Endodermal cell (in vitro differentiated cells): ENCODE data around the gene MMEL1. TPM values are rescaled to one million over a fixed set of nuclear protein-coding genes. Genes with fewer than 3 reads are reported as not detected.

Experiments
- DNase-seq: peaks from one replicate; pipeline ENCODE4 v3.0.0-alpha.2; 2017
- H3K27ac ChIP-seq: 2 replicates; pipeline ENCODE4 v1.5.1; 2013; ENCODE audit warnings: mild to moderate bottlenecking, low read depth, low read length, moderate library complexity
- H3K27me3 ChIP-seq: 2 replicates; pipeline ENCODE4 v1.6.1; 2013; ENCODE audit warnings: mild to moderate bottlenecking, low read length, moderate library complexity; ENCODE audit not compliant: insufficient read depth, control insufficient read depth, poor library complexity, severe bottlenecking
- H3K36me3 ChIP-seq: 2 replicates; pipeline ENCODE4 v1.7.0; 2013; ENCODE audit warnings: mild to moderate bottlenecking, low read length, moderate library complexity; ENCODE audit not compliant: control insufficient read depth, insufficient read depth
- H3K4me1 ChIP-seq: one replicate; pipeline ENCODE4 v1.7.0; 2013; ENCODE audit warnings: low read length; ENCODE audit not compliant: control insufficient read depth, insufficient read depth
- H3K4me3 ChIP-seq: 2 replicates; pipeline ENCODE4 v1.5.1; 2013; ENCODE audit warnings: mild to moderate bottlenecking, low read length, moderate library complexity
- H3K9ac ChIP-seq: 2 replicates; pipeline ENCODE4 v1.6.1; 2013; ENCODE audit warnings: mild to moderate bottlenecking, low read length, moderate library complexity; ENCODE audit not compliant: poor library complexity, severe bottlenecking; ENCODE audit errors: extremely low read depth
- H3K9me3 ChIP-seq: 2 replicates; pipeline ENCODE4 v1.6.1; 2013; ENCODE audit warnings: mild to moderate bottlenecking, low read length, moderate library complexity; ENCODE audit not compliant: control insufficient read depth
- H3K27ac Mint-ChIP-seq: 2 replicates; pipeline ENCODE4 v1.8.0; 2020; ENCODE audit warnings: mixed read lengths
- H3K27me3 Mint-ChIP-seq: 2 replicates; pipeline ENCODE4 v1.8.0; 2021; ENCODE audit warnings: mild to moderate bottlenecking, mixed read lengths; ENCODE audit not compliant: insufficient read depth
- H3K36me3 Mint-ChIP-seq: 2 replicates; pipeline ENCODE4 v1.8.0; 2020; ENCODE audit warnings: low read depth, mixed read lengths
- H3K4me1 Mint-ChIP-seq: 2 replicates; pipeline ENCODE4 v1.8.0; 2020; ENCODE audit warnings: mixed read lengths
- H3K4me3 Mint-ChIP-seq: 2 replicates; pipeline ENCODE4 v1.8.0; 2020; ENCODE audit warnings: mild to moderate bottlenecking, moderate library complexity, mixed read lengths
- H3K9me3 Mint-ChIP-seq: 2 replicates; pipeline ENCODE4 v1.8.0; 2020; ENCODE audit warnings: mild to moderate bottlenecking, mixed read lengths
- CTCF ChIP-seq: fragments of 200-600 bp; sonication (generic); conservative IDR thresholded peaks from 2 replicates; pipeline ENCODE4 v1.5.0; 2021; ENCODE audit warnings: antibody characterized with exemption, mild to moderate bottlenecking
- WGBS, 2 experiments: methylation state at CpG; one replicate each; pipeline versions ENCODE4 v1.1.5 to v1.1.7; 2013; ENCODE audit warnings: missing lambda C conversion rate in 2 of 2, mixed read lengths in 1 of 2; ENCODE audit not compliant: insufficient coverage in 1 of 2, insufficient read length in 1 of 2; 5-methylcytosine and 5-hydroxymethylcytosine counted together
- total RNA-seq, 2 donors: library from RNA; stranded (reverse); fragmentation: NEBNext Ultra II Directional in 1 of 2; extraction: Animal tissue kit (Norgen Biotek cat#: 25700) in 1 of 2; gene quantifications; 2 replicates in 1 of 2; 3 replicates in 1 of 2; pipeline ENCODE4 v1.2.1, GENCODE V29; 2021

The MMEL1 gene
- total RNA-seq, 2 donors from 2014 or later: 0.42 TPM; not detected in 1

GRCh38 chr1:2558861-2559260 lies 74.0 kb downstream of the MMEL1 start:
- 88 to 96% methylated on average over 6 of the region's 6 CpGs for WGBS, 2 experiments
- Mint-ChIP-seq H3K27me3 (no peaks in the 10 kb centered on the region), H3K4me3 (no peak overlapping the region), H3K4me1 (peaks cover 6% of the 10 kb centered on the region), H3K9me3 (no peaks in the 10 kb centered on the region), H3K27ac (no peak overlapping the region), H3K36me3 (no peaks in the 10 kb centered on the region)
- no peak overlapping the region for H3K9ac ChIP-seq
- H3K27ac ChIP-seq: no peak overlapping the region
- DNase-seq: no peak
- peaks cover 4% of the 10 kb centered on the region for H3K4me1 ChIP-seq
- H3K9me3 ChIP-seq: no peaks in the 10 kb centered on the region
- no peak overlapping the region for H3K4me3 ChIP-seq
- no peak for TF ChIP-seq CTCF
- no peaks in the 10 kb centered on the region for H3K27me3 ChIP-seq
- H3K36me3 ChIP-seq: no peaks in the 10 kb centered on the region

- 89% methylated on average over 6 to 12 of the region's 12 CpGs for WGBS, 2 experiments
- Histone ChIP-seq H3K36me3 (no peaks in the 10 kb centered on the region), H3K9ac (no peak overlapping the region), H3K27ac (no peak overlapping the region), H3K9me3 (no peaks in the 10 kb centered on the region), H3K4me1 (peaks cover 4% of the 10 kb centered on the region), H3K27me3 (no peaks in the 10 kb centered on the region), H3K4me3 (no peak overlapping the region)
- Mint-ChIP-seq H3K4me3 (no peak overlapping the region), H3K27ac (no peak overlapping the region), H3K9me3 (no peaks in the 10 kb centered on the region), H3K4me1 (peaks cover 6% of the 10 kb centered on the region), H3K36me3 (no peaks in the 10 kb centered on the region), H3K27me3 (no peaks in the 10 kb centered on the region)
- no peak for DNase-seq
- TF ChIP-seq CTCF: no peak
These were observed 74.4 kb downstream of the MMEL1 start for GRCh38 chr1:2558420-2558819.

GRCh38 chr1:2557482-2558400 lies 75.1 kb downstream of the MMEL1 start:
- no peak for TF ChIP-seq CTCF
- WGBS, 2 experiments: 91 to 92% methylated on average over 28 to 30 of the region's 30 CpGs
- Mint-ChIP-seq H3K27me3 (no peaks in the 10 kb centered on the region), H3K4me1 (peaks cover 4% of the 10 kb centered on the region), H3K36me3 (no peaks in the 10 kb centered on the region), H3K9me3 (no peaks in the 10 kb centered on the region), H3K27ac (no peak overlapping the region), H3K4me3 (no peak overlapping the region)
- no peaks in the 10 kb centered on the region for H3K36me3 ChIP-seq
- H3K9ac ChIP-seq: no peak overlapping the region
- peaks cover 4% of the 10 kb centered on the region for H3K4me1 ChIP-seq
- DNase-seq: no peak
- H3K4me3 ChIP-seq: no peak overlapping the region
- H3K27me3 ChIP-seq: no peaks in the 10 kb centered on the region
- H3K27ac ChIP-seq: no peak overlapping the region
- H3K9me3 ChIP-seq: no peaks in the 10 kb centered on the region
